SU-DHL-6 (cell line): ENCODE data around the gene RCAN2.

Experiments used
- H2AFZ ChIP-seq: fragments of 200-600 bp; sonication (generic); 2 replicates; pipeline ENCODE4 v1.6.1; 2014; ENCODE audit warnings: low read depth, mild to moderate bottlenecking, moderate library complexity, mixed read lengths, antibody characterized with exemption, low read length; ENCODE audit not compliant: severe bottlenecking
- H3F3A ChIP-seq: fragments of 200-600 bp; shearing (Covaris generic); 2 replicates; pipeline ENCODE4 v1.6.0; 2016; ENCODE audit warnings: antibody characterized with exemption, mild to moderate bottlenecking; ENCODE audit not compliant: insufficient read depth
- H3K27ac ChIP-seq: fragments of 200-600 bp; sonication (generic); 2 replicates; pipeline ENCODE4 v1.5.1; 2016; ENCODE audit warnings: low read depth, mild to moderate bottlenecking, low read length, moderate library complexity, mixed read lengths
- H3K27me3 ChIP-seq: fragments of 200-600 bp; sonication (generic), shearing (Covaris generic); 2 replicates; pipeline ENCODE4 v1.6.0; 2014; ENCODE audit warnings: mild to moderate bottlenecking, low read length
- H3K36me3 ChIP-seq: fragments of 200-600 bp; sonication (generic); 2 replicates; pipeline ENCODE4 v1.6.1; 2014; ENCODE audit warnings: mild to moderate bottlenecking, low read length, mixed read lengths
- H3K4me2 ChIP-seq: fragments of 300-600, 200-600 bp; shearing (Covaris generic), sonication (generic); 2 replicates; pipeline ENCODE4 v1.6.0; 2014; ENCODE audit warnings: low read length, low read depth, mild to moderate bottlenecking; ENCODE audit not compliant: poor library complexity, severe bottlenecking
- H3K4me3 ChIP-seq: fragments of 200-600 bp; sonication (generic); 2 replicates; pipeline ENCODE4 v1.5.1; 2014; ENCODE audit warnings: antibody characterized with exemption, low read length, mild to moderate bottlenecking, mixed read lengths; ENCODE audit not compliant: insufficient read depth, poor library complexity, severe bottlenecking
- H3K79me2 ChIP-seq: fragments of 200-600 bp; sonication (generic); 2 replicates; pipeline ENCODE4 v1.6.1; 2014; ENCODE audit warnings: mild to moderate bottlenecking, low read length, moderate library complexity; ENCODE audit not compliant: insufficient read depth
- H3K9ac ChIP-seq: fragments of 200-600 bp; sonication (generic); 2 replicates; pipeline ENCODE4 v1.7.0; 2014; ENCODE audit warnings: mild to moderate bottlenecking, low read length
- H3K9me2 ChIP-seq: fragments of 200-600 bp; sonication (generic); replicated peaks from 2 replicates; pipeline ENCODE4 v1.6.1; 2014; ENCODE audit warnings: low read length; ENCODE audit not compliant: insufficient read depth
- H3K9me3 ChIP-seq: fragments of 200-600 bp; sonication (generic); 2 replicates; pipeline ENCODE4 v1.6.1; 2014; ENCODE audit warnings: low read length, mixed read lengths; ENCODE audit not compliant: insufficient read depth
- H4K20me1 ChIP-seq: fragments of 200-600 bp; sonication (generic); 2 replicates; pipeline ENCODE4 v1.6.1; 2014; ENCODE audit warnings: low read depth, mild to moderate bottlenecking, antibody characterized with exemption, low read length, moderate library complexity, mixed read lengths
- EZH2phosphoT487 ChIP-seq: fragments of 200-600 bp; sonication (generic), shearing (Covaris generic); conservative IDR thresholded peaks from 2 replicates; pipeline ENCODE4 v1.6.1; 2018; ENCODE audit warnings: mild to moderate bottlenecking, antibody characterized with exemption, low read length, moderate library complexity, mixed read lengths
- TF ChIP-seq, protein P1 (sequence below): fragments of 200-600 bp; sonication (generic); IDR thresholded peaks from one replicate; pipeline ENCODE4 v1.5.1; 2017; ENCODE audit warnings: antibody characterized with exemption, mild to moderate bottlenecking, low read length, moderate library complexity; ENCODE audit not compliant: insufficient read depth, poor library complexity, severe bottlenecking

Gene RCAN2

DNA sequence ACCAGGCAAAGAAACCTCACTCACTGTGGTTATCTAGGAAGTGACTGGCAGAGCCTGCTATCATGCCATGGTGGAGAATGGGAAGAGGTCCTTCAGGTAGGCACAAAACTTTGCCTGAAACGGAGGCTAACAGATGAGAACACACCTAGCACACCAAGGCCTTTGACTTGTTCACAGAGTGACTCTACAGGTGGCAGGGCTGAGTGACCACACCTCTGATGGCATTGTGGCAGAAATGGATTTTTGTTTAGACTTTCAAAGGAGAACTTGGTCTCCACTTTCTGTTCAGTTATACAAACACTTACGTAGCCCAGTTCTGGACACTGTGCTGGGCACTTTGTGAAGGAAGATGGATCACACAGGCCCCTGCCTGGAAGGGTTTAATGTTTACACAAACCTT lies 204.2 kb downstream of the RCAN2 start:
- Histone ChIP-seq H3K9me3 (no peaks in the 10 kb centered on the region), H3K4me2 (no peak overlapping the region), H3K27ac (no peak overlapping the region), H4K20me1 (no peaks in the 10 kb centered on the region), H3K79me2 (no peaks in the 10 kb centered on the region), H3K36me3 (no peaks in the 10 kb centered on the region), H3K27me3 (no peaks in the 10 kb centered on the region), H3K4me3 (no peak overlapping the region), H3K9me2 (no peaks in the 10 kb centered on the region), H2AFZ (no peak overlapping the region), H3K9ac (no peak overlapping the region), H3F3A (no peaks in the 10 kb centered on the region)
- TF ChIP-seq EZH2phosphoT487, result no peak
- TF ChIP-seq, protein P1, sequence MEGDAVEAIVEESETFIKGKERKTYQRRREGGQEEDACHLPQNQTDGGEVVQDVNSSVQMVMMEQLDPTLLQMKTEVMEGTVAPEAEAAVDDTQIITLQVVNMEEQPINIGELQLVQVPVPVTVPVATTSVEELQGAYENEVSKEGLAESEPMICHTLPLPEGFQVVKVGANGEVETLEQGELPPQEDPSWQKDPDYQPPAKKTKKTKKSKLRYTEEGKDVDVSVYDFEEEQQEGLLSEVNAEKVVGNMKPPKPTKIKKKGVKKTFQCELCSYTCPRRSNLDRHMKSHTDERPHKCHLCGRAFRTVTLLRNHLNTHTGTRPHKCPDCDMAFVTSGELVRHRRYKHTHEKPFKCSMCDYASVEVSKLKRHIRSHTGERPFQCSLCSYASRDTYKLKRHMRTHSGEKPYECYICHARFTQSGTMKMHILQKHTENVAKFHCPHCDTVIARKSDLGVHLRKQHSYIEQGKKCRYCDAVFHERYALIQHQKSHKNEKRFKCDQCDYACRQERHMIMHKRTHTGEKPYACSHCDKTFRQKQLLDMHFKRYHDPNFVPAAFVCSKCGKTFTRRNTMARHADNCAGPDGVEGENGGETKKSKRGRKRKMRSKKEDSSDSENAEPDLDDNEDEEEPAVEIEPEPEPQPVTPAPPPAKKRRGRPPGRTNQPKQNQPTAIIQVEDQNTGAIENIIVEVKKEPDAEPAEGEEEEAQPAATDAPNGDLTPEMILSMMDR, result no peak

DNA sequence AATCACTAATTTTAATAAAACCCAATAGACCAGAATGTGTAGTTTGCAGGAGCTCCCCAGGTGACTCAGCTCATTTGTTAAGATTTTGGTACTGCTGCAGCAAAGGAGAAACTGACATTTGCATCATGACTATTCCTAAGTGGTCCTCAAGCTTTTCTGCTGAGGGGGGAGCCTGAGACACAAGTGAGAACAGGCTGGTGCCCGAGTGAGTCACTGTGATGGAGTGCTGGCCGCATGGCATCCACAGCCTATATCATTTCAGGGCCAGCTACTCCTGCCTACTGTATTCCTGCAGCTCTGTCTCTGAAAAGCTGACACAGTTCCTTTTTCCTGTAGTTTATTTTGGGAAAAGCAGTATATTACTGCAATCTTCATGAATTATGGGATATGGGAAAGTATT lies 206.8 kb downstream of the RCAN2 start:
- TF ChIP-seq, protein P1, result no peak
- no peak for TF ChIP-seq EZH2phosphoT487
- H3K9ac ChIP-seq, result no peak overlapping the region
- H3K4me2 ChIP-seq, result no peak overlapping the region
- H3K4me3 ChIP-seq, result no peak overlapping the region
- H3K9me3 ChIP-seq, result no peaks in the 10 kb centered on the region
- no peaks in the 10 kb centered on the region for H3K9me2 ChIP-seq
- H3K27ac ChIP-seq, result no peak overlapping the region
- no peaks in the 10 kb centered on the region for H4K20me1 ChIP-seq
- no peak overlapping the region for H2AFZ ChIP-seq
- no peaks in the 10 kb centered on the region for H3K27me3 ChIP-seq
- H3K79me2 ChIP-seq, result no peaks in the 10 kb centered on the region
- no peaks in the 10 kb centered on the region for H3F3A ChIP-seq
- no peaks in the 10 kb centered on the region for H3K36me3 ChIP-seq

DNA sequence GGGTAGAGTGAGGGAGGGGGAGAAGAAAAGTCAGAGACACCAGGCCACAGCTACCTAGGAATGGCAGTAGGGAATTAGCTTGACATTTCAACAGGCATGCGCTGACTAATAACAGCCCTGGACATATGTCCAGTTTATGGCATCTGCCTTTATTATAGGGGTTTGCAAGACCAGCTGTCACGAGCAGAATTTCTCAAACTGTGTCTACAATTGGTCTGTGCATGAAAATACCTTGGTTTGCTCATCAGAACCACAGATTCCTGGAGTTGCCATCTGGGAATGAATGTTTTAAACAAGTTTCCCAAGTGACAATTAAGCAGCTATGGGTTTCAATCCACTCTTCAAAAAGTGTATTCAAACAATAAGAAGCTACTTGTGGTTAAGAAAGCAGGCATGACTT lies 210.1 kb downstream of the RCAN2 start:
- Histone ChIP-seq H4K20me1 (no peaks in the 10 kb centered on the region), H2AFZ (no peak overlapping the region), H3F3A (no peaks in the 10 kb centered on the region), H3K27ac (no peak overlapping the region), H3K36me3 (no peaks in the 10 kb centered on the region), H3K4me2 (no peak overlapping the region), H3K79me2 (no peaks in the 10 kb centered on the region), H3K9ac (no peak overlapping the region), H3K9me3 (no peaks in the 10 kb centered on the region), H3K4me3 (no peak overlapping the region), H3K9me2 (no peaks in the 10 kb centered on the region), H3K27me3 (no peaks in the 10 kb centered on the region)
- TF ChIP-seq EZH2phosphoT487, result no peak
- TF ChIP-seq, protein P1, result no peak

DNA sequence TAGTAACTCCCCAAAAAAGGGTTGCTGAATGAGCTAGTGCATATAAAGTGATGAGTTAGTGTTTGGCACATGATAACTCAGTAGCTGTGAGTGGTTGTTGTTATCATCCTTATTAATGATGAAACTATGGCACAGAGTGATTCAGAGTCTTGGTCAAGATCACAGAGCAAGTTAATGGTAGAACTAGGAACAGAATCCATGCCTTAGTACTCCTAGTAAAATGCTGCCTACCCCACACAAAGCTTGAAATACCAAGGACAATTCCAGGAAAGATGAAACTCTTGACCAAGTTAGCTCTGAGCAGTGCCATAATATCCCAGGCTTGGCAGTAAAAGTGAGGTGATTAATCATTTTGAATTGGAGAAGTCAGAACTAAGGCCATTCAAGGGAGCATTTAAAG lies 211.4 kb downstream of the RCAN2 start:
- Histone ChIP-seq H3K36me3 (no peaks in the 10 kb centered on the region), H3F3A (no peaks in the 10 kb centered on the region), H3K79me2 (no peaks in the 10 kb centered on the region), H3K27me3 (no peaks in the 10 kb centered on the region), H3K9me3 (no peaks in the 10 kb centered on the region), H3K4me2 (no peak overlapping the region), H3K9me2 (no peaks in the 10 kb centered on the region), H2AFZ (no peak overlapping the region), H4K20me1 (no peaks in the 10 kb centered on the region), H3K27ac (no peak overlapping the region), H3K4me3 (no peak overlapping the region), H3K9ac (no peak overlapping the region)
- TF ChIP-seq EZH2phosphoT487, result no peak
- TF ChIP-seq, protein P1, result no peak
